ENCODE data around the gene WDR83.
"Not testable (repeated sequence)": the region's sequence is repeated elsewhere in the genome, so short reads cannot be mapped to it uniquely, and the experiment has no call there.

The WDR83 gene

GRCh38 chr19:12675940-12676339 lies 9.3 kb downstream of the WDR83 start:
- Histone ChIP-seq H3K4me2 (no peak overlapping the region), H3K4me1 (ENCODE audit: low read depth, poor library complexity, severe bottlenecking) (peaks cover 6% of the 10 kb centered on the region), H2AFZ (ENCODE audit: low read depth) (no peak overlapping the region), H3K79me2 (ENCODE audit: insufficient read depth, low read depth) (peaks cover 12% of the 10 kb centered on the region), H4K20me1 (ENCODE audit: insufficient read depth) (no peaks in the 10 kb centered on the region), H3K36me3 (ENCODE audit: insufficient read depth) (no peaks in the 10 kb centered on the region), H3K27me3 (ENCODE audit: insufficient read depth, low read depth) (no peaks in the 10 kb centered on the region), H3K27ac (no peak overlapping the region), H3K9ac (no peak overlapping the region), H3K4me3 (IDR thresholded peaks at IDR 0.05; ENCODE audit: insufficient read depth, low read depth, low read length) (no peak overlapping the region)
- TF ChIP-seq CTCF (conservative IDR thresholded peaks at IDR 0.05; ENCODE audit: low read depth, low read length) = no peak

- Histone ChIP-seq H3K79me2 (ENCODE audit: insufficient read depth, low read depth) (peaks cover 12% of the 10 kb centered on the region), H3K4me1 (ENCODE audit: low read depth, poor library complexity, severe bottlenecking) (peaks cover 6% of the 10 kb centered on the region), H3K36me3 (ENCODE audit: insufficient read depth) (no peaks in the 10 kb centered on the region), H3K4me2 (no peak overlapping the region), H3K27ac (no peak overlapping the region), H4K20me1 (ENCODE audit: insufficient read depth) (no peaks in the 10 kb centered on the region), H3K9ac (no peak overlapping the region), H3K27me3 (ENCODE audit: insufficient read depth, low read depth) (no peaks in the 10 kb centered on the region), H3K4me3 (IDR thresholded peaks at IDR 0.05; ENCODE audit: insufficient read depth, low read depth, low read length) (no peak overlapping the region), H2AFZ (ENCODE audit: low read depth) (no peak overlapping the region)
- TF ChIP-seq CTCF (conservative IDR thresholded peaks at IDR 0.05; ENCODE audit: low read depth, low read length) = peak; percentile 90
Observed at GRCh38 chr19:12676384-12676792, 9.8 kb downstream of the WDR83 start.

GRCh38 chr19:12676928-12677327 lies 10.3 kb downstream of the WDR83 start:
- H3K4me3 ChIP-seq (IDR thresholded peaks at IDR 0.05; ENCODE audit: insufficient read depth, low read depth, low read length) = no peak overlapping the region
- H3K4me2 ChIP-seq = no peak overlapping the region
- no peaks in the 10 kb centered on the region for H3K36me3 ChIP-seq (ENCODE audit: insufficient read depth)
- no peak for TF ChIP-seq CTCF (conservative IDR thresholded peaks at IDR 0.05; ENCODE audit: low read depth, low read length)
- no peaks in the 10 kb centered on the region for H4K20me1 ChIP-seq (ENCODE audit: insufficient read depth)
- no peak overlapping the region for H3K27ac ChIP-seq
- H3K79me2 ChIP-seq (ENCODE audit: insufficient read depth, low read depth) = peaks cover 12% of the 10 kb centered on the region
- H2AFZ ChIP-seq (ENCODE audit: low read depth) = no peak overlapping the region
- H3K9ac ChIP-seq = no peak overlapping the region
- peaks cover 6% of the 10 kb centered on the region for H3K4me1 ChIP-seq (ENCODE audit: low read depth, poor library complexity, severe bottlenecking)
- H3K27me3 ChIP-seq (ENCODE audit: insufficient read depth, low read depth) = no peaks in the 10 kb centered on the region

- H3K4me2 ChIP-seq; H3K27ac ChIP-seq; H3K4me3 ChIP-seq (IDR thresholded peaks at IDR 0.05; ENCODE audit: insufficient read depth, low read depth, low read length); H3K4me1 ChIP-seq (ENCODE audit: low read depth, poor library complexity, severe bottlenecking); H2AFZ ChIP-seq (ENCODE audit: low read depth); H3K9ac ChIP-seq; H3K27me3 ChIP-seq (ENCODE audit: insufficient read depth, low read depth); H3K36me3 ChIP-seq (ENCODE audit: insufficient read depth); H4K20me1 ChIP-seq (ENCODE audit: insufficient read depth): not testable (repeated sequence)
- peaks cover 12% of the 10 kb centered on the region for H3K79me2 ChIP-seq (ENCODE audit: insufficient read depth, low read depth)
Observed at GRCh38 chr19:12678039-12678438, 11.4 kb downstream of the WDR83 start.

GRCh38 chr19:12680034-12680433 lies 13.4 kb downstream of the WDR83 start:
- Histone ChIP-seq H3K4me1 (ENCODE audit: low read depth, poor library complexity, severe bottlenecking) (peaks cover 9% of the 10 kb centered on the region), H3K9ac (no peak overlapping the region), H3K79me2 (ENCODE audit: insufficient read depth, low read depth) (peaks cover 12% of the 10 kb centered on the region), H3K4me3 (IDR thresholded peaks at IDR 0.05; ENCODE audit: insufficient read depth, low read depth, low read length) (no peak overlapping the region), H3K27ac (no peak overlapping the region), H3K27me3 (ENCODE audit: insufficient read depth, low read depth) (no peaks in the 10 kb centered on the region), H3K36me3 (ENCODE audit: insufficient read depth) (no peaks in the 10 kb centered on the region), H3K4me2 (peak overlapping the region; percentile 59; the same call in 1 of the 2 replicates), H4K20me1 (ENCODE audit: insufficient read depth) (no peaks in the 10 kb centered on the region), H2AFZ (ENCODE audit: low read depth) (no peak overlapping the region)
- no peak for TF ChIP-seq CTCF (conservative IDR thresholded peaks at IDR 0.05; ENCODE audit: low read depth, low read length)
